ENCODE results near the gene METTL16. TPM values are rescaled to one million over a fixed set of nuclear protein-coding genes. Genes with fewer than 3 reads are reported as not detected.
A peak's percentile ranks its signal among the peaks of the same experiment; 100 is the strongest.

Gene METTL16
- total RNA-seq, 2 experiments from 2014 or later, result 55.7 to 58.0 TPM

DNA sequence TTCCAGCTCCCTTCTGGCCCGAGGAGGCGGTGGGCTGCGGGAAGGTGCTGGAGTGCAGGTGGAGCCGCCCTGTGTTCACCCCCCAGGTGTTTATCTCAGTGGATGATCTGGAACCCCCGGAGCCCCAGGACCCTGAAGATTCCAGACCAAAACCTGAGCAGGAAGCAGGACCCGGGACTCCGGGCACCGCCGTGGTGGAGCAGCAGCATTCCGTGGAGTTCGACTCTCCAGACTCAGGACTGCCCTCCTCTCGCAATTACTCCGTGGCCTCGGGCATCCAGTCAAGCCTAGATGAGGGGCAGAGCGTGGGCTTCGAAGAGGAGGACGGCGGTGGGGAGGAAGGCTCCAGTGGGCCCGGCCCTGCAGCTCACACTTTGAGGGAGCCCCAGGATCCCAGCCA lies 136.3 kb downstream of the METTL16 start:
- peaks cover 71% of the 10 kb centered on the region for H3K36me3 ChIP-seq (ENCODE audit: insufficient read depth, low read length)
- intact Hi-C loops (cut with DNase I, micrococcal nuclease), result no loop called here

DNA sequence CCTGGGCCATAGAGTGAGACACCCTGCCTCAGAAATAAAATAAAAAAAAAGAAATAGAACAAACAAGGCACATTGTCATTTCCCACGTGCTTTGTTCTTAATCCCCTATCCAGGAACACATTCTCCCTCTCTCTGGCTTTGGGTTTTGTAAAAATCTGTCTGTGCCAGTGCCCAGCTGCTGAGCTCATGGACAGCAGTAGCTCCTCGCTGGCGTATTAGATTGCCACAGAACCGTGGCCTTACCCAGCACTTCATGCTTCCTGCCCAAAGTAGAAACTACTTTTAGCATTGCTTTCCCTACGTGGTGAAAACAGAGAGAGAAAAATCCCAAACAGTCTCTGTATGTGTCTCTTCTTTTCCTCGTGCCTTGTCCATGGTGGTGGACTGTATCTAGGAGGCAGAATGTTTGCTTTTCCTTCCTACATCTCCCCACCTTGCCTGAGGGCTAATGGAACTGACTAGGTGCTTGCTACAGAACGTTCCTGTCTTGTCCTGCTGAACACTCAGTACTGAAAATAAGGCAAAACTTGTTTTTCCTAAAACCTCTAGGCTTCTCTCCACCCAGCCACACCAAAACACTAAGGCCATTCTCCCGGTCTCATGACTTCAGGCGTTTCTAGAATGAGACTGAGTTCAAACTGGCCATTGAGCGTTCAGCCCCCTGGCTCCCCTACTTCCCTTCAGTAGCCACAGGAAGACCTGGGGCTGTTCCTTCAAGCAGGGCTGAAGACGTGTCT lies 137.0 kb downstream of the METTL16 start:
- DNase-seq (no peak), ATAC-seq (ENCODE audit: poor library complexity) (no peak)
- no peaks in the 10 kb centered on the region for H3K27me3 ChIP-seq (ENCODE audit: control insufficient read depth in 1 of 2, insufficient read depth in 2 of 2, low read length in 2 of 2)
- no peak overlapping the region for H3K27ac ChIP-seq (ENCODE audit: low read depth in 1 of 2, low read length in 2 of 2)
- H3K9me3 Mint-ChIP-seq, result no peaks in the 10 kb centered on the region
- H3K4me3 ChIP-seq (ENCODE audit: low read length), result no peak overlapping the region
- H3K4me3 Mint-ChIP-seq, result no peak overlapping the region
- intact Hi-C loops (cut with DNase I, micrococcal nuclease), result no loop called here
- H3K36me3 Mint-ChIP-seq (ENCODE audit: low read depth), result peaks cover 45% of the 10 kb centered on the region
- ChIA-PET CTCF (interaction anchor here (0.6 kb wide), 1 partner anchor 62 kb away, joined by 3 read pairs; no protein-coding TSS in a partner anchor), POLR2A (no interaction called here)
- no peaks in the 10 kb centered on the region for H3K9me3 ChIP-seq (ENCODE audit: control insufficient read depth in 1 of 2, insufficient read depth in 1 of 2, low read length in 2 of 2)
- H3K4me1 ChIP-seq (ENCODE audit: insufficient read depth, low read length), result no peaks in the 10 kb centered on the region
- no peaks in the 10 kb centered on the region for H3K4me1 Mint-ChIP-seq (ENCODE audit: low read depth)
- H3K27me3 Mint-ChIP-seq, result no peaks in the 10 kb centered on the region
- peak overlapping the region; percentile 14 for H3K27ac Mint-ChIP-seq
- TF ChIP-seq CTCF (IDR thresholded peaks at IDR 0.05), result no peak
- peaks cover 65% of the 10 kb centered on the region for H3K36me3 ChIP-seq (ENCODE audit: insufficient read depth, low read length)

More for the DNA sequence above, 136.3 kb downstream of the METTL16 start:
- no peaks in the 10 kb centered on the region for H3K27me3 ChIP-seq (ENCODE audit: control insufficient read depth in 1 of 2, insufficient read depth in 2 of 2, low read length in 2 of 2)
- H3K27ac ChIP-seq (ENCODE audit: low read depth in 1 of 2, low read length in 2 of 2), result no peak overlapping the region
- no peak overlapping the region for H3K4me3 ChIP-seq (ENCODE audit: low read length)
- no peaks in the 10 kb centered on the region for H3K9me3 Mint-ChIP-seq
- H3K4me1 Mint-ChIP-seq (ENCODE audit: low read depth), result no peaks in the 10 kb centered on the region
- no peak overlapping the region for H3K27ac Mint-ChIP-seq
- no peaks in the 10 kb centered on the region for H3K27me3 Mint-ChIP-seq
- ChIA-PET POLR2A (no interaction called here), CTCF (no interaction called here)
- H3K36me3 Mint-ChIP-seq (ENCODE audit: low read depth), result peaks cover 45% of the 10 kb centered on the region
- no peak overlapping the region for H3K4me3 Mint-ChIP-seq
- H3K4me1 ChIP-seq (ENCODE audit: insufficient read depth, low read length), result no peaks in the 10 kb centered on the region
- no peaks in the 10 kb centered on the region for H3K9me3 ChIP-seq (ENCODE audit: control insufficient read depth in 1 of 2, insufficient read depth in 1 of 2, low read length in 2 of 2)
- no peak for DNase-seq
- no peak for TF ChIP-seq CTCF (IDR thresholded peaks at IDR 0.05)
- ATAC-seq (ENCODE audit: poor library complexity), result no peak

- H3K4me3 Mint-ChIP-seq, result no peak overlapping the region
- Histone ChIP-seq H3K27me3 (ENCODE audit: control insufficient read depth in 1 of 2, insufficient read depth in 2 of 2, low read length in 2 of 2) (no peaks in the 10 kb centered on the region), H3K4me3 (ENCODE audit: low read length) (no peak overlapping the region), H3K36me3 (ENCODE audit: insufficient read depth, low read length) (peaks cover 58% of the 10 kb centered on the region), H3K4me1 (ENCODE audit: insufficient read depth, low read length) (no peaks in the 10 kb centered on the region), H3K27ac (ENCODE audit: low read depth in 1 of 2, low read length in 2 of 2) (no peak overlapping the region), H3K9me3 (ENCODE audit: control insufficient read depth in 1 of 2, insufficient read depth in 1 of 2, low read length in 2 of 2) (no peaks in the 10 kb centered on the region)
- no peaks in the 10 kb centered on the region for H3K4me1 Mint-ChIP-seq (ENCODE audit: low read depth)
- no peak for ATAC-seq (ENCODE audit: poor library complexity)
- TF ChIP-seq CTCF (IDR thresholded peaks at IDR 0.05), result no peak
- H3K36me3 Mint-ChIP-seq (ENCODE audit: low read depth), result peaks cover 46% of the 10 kb centered on the region
- no peaks in the 10 kb centered on the region for H3K27me3 Mint-ChIP-seq
- H3K27ac Mint-ChIP-seq, result no peak overlapping the region
- DNase-seq, result no peak
- CTCF ChIA-PET, result no interaction called here
- POLR2A ChIA-PET, result no interaction called here
- no peaks in the 10 kb centered on the region for H3K9me3 Mint-ChIP-seq
- intact Hi-C loops (cut with DNase I, micrococcal nuclease), result no loop called here
Measured at GRCh38 chr17:2373179-2373578, 138.5 kb downstream of the METTL16 start.
